NK-92 treated with Interleukin-12 subunit alpha and Interleukin-12 subunit beta, amount 100 ng/mL, for 24 hours (cell line): Measurements from ENCODE around the gene TTYH3.
"Not testable (repeated sequence)": the region's sequence is repeated elsewhere in the genome, so short reads cannot be mapped to it uniquely, and the experiment has no call there.

Source experiments
- DNase-seq: peaks from one replicate; lab custom pipeline; 2025; lab: John Stamatoyannopoulos, UW

Gene TTYH3

GRCh38 chr7:2666155-2666554 is 34.4 kb downstream of the TTYH3 start:
- no peak for DNase-seq

GRCh38 chr7:2666588-2667250 is 34.9 kb downstream of the TTYH3 start:
- DNase-seq = no peak

- DNase-seq = no peak
Measured at GRCh38 chr7:2667843-2668242, 36.1 kb downstream of the TTYH3 start.

GRCh38 chr7:2668401-2668800 is 36.6 kb downstream of the TTYH3 start:
- no peak for DNase-seq

- no peak for DNase-seq
Measured at GRCh38 chr7:2670171-2670570, 38.4 kb downstream of the TTYH3 start.

- peak; percentile 33 for DNase-seq
Measured at GRCh38 chr7:2670720-2671391, 39.1 kb downstream of the TTYH3 start.

GRCh38 chr7:2673214-2673613 is 41.4 kb downstream of the TTYH3 start:
- DNase-seq = not testable (repeated sequence)

- DNase-seq = no peak
Measured at GRCh38 chr7:2673934-2674333, 42.1 kb downstream of the TTYH3 start.

GRCh38 chr7:2675256-2675764 is 43.5 kb downstream of the TTYH3 start:
- DNase-seq = no peak

- DNase-seq = not testable (repeated sequence)
Measured at GRCh38 chr7:2676576-2676975, 44.8 kb downstream of the TTYH3 start.

GRCh38 chr7:2678454-2678853 is 46.7 kb downstream of the TTYH3 start:
- DNase-seq = not testable (repeated sequence)

- not testable (repeated sequence) for DNase-seq
Measured at GRCh38 chr7:2679135-2680127, 47.6 kb downstream of the TTYH3 start.

- DNase-seq = no peak
Measured at GRCh38 chr7:2680256-2680655, 48.5 kb downstream of the TTYH3 start.

GRCh38 chr7:2680792-2681490 is 49.2 kb downstream of the TTYH3 start:
- peak; percentile 16 for DNase-seq

- no peak for DNase-seq
Measured at GRCh38 chr7:2681929-2682799, 50.4 kb downstream of the TTYH3 start.

- no peak for DNase-seq
Measured at GRCh38 chr7:2684501-2684900, 52.7 kb downstream of the TTYH3 start.

GRCh38 chr7:2686101-2686500 is 54.3 kb downstream of the TTYH3 start:
- DNase-seq = no peak

GRCh38 chr7:2687338-2687869 is 55.6 kb downstream of the TTYH3 start:
- no peak for DNase-seq

- DNase-seq = no peak
Measured at GRCh38 chr7:2687881-2688318, 56.1 kb downstream of the TTYH3 start, which contains the start of gene AMZ1. Gene AMZ1 (plus strand): TSS chr7:2688202. CDS start chr7:2700452, 12,250 bp downstream.
